Activated naive CD4-positive, alpha-beta T cell treated with anti-CD3 and anti-CD28 coated beads, Interleukin-2, amount 10 ng/mL, durations not matched to agents 5 hours and 36 hours (primary cell): ENCODE data around the gene USP48. TPM values are rescaled to one million over a fixed set of nuclear protein-coding genes. Genes with fewer than 3 reads are reported as not detected.

Experiments used
- total RNA-seq, 2 experiments: library from RNA; stranded (reverse); gene quantifications; one replicate each; pipeline ENCODE4 v1.2.3, GENCODE V29; 2021

USP48 gene, protein sequence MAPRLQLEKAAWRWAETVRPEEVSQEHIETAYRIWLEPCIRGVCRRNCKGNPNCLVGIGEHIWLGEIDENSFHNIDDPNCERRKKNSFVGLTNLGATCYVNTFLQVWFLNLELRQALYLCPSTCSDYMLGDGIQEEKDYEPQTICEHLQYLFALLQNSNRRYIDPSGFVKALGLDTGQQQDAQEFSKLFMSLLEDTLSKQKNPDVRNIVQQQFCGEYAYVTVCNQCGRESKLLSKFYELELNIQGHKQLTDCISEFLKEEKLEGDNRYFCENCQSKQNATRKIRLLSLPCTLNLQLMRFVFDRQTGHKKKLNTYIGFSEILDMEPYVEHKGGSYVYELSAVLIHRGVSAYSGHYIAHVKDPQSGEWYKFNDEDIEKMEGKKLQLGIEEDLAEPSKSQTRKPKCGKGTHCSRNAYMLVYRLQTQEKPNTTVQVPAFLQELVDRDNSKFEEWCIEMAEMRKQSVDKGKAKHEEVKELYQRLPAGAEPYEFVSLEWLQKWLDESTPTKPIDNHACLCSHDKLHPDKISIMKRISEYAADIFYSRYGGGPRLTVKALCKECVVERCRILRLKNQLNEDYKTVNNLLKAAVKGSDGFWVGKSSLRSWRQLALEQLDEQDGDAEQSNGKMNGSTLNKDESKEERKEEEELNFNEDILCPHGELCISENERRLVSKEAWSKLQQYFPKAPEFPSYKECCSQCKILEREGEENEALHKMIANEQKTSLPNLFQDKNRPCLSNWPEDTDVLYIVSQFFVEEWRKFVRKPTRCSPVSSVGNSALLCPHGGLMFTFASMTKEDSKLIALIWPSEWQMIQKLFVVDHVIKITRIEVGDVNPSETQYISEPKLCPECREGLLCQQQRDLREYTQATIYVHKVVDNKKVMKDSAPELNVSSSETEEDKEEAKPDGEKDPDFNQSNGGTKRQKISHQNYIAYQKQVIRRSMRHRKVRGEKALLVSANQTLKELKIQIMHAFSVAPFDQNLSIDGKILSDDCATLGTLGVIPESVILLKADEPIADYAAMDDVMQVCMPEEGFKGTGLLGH
- total RNA-seq = 10 to 100 TPM; 66.4 to 67.9 TPM

GRCh38 chr1:21782868-21783678, at the start of gene USP48:
Gene USP48, minus strand, starts transcription at chr1:21783149. Its CDS starts 192 bp downstream, at chr1:21782957.

GRCh38 chr1:21811875-21812305, 28.9 kb upstream of the USP48 start, which contains the start of gene LDLRAD2:
Gene LDLRAD2, plus strand, starts transcription at chr1:21812265. Its CDS starts 187 bp downstream, at chr1:21812452.

GRCh38 chr1:21669258-21670058, 113.5 kb downstream of the USP48 start, which contains the start of gene RAP1GAP:
Gene RAP1GAP, minus strand, starts transcription at chr1:21669357. Its CDS starts 49,325 bp downstream, at chr1:21620032.

Other genes starting within 250 kb of the USP48 start
- under 1 TPM; 0.53 to 0.55 TPM for gene RAP1GAP, start 113.8 kb downstream of the USP48 start, total RNA-seq
- not detected for gene LDLRAD2, start 29.1 kb upstream of the USP48 start, total RNA-seq
- 1 to 10 TPM; 3.6 to 5.2 TPM for gene HSPG2, start 154.2 kb upstream of the USP48 start, total RNA-seq
- gene CELA3B, start 193.9 kb upstream of the USP48 start, total RNA-seq = not detected
- not detected for gene CELA3A, start 218.5 kb upstream of the USP48 start, total RNA-seq